GM23248 (cell line): ENCODE data around the gene KCNIP3.

Experiments
- EZH2 ChIP-seq: fragments of 200-600 bp; sonication (generic); IDR thresholded peaks from 2 replicates; pipeline ENCODE4 v1.6.1; 2018; ENCODE audit warnings: antibody characterized with exemption, mild to moderate bottlenecking; ENCODE audit not compliant: insufficient read depth, poor library complexity, severe bottlenecking
- EZH2phosphoT487 ChIP-seq: fragments of 200-600 bp; sonication (generic); IDR thresholded peaks from 2 replicates; pipeline ENCODE4 v1.6.1; 2018; ENCODE audit warnings: antibody characterized with exemption, moderate library complexity, mild to moderate bottlenecking, low read depth; ENCODE audit not compliant: insufficient read depth

DNA sequence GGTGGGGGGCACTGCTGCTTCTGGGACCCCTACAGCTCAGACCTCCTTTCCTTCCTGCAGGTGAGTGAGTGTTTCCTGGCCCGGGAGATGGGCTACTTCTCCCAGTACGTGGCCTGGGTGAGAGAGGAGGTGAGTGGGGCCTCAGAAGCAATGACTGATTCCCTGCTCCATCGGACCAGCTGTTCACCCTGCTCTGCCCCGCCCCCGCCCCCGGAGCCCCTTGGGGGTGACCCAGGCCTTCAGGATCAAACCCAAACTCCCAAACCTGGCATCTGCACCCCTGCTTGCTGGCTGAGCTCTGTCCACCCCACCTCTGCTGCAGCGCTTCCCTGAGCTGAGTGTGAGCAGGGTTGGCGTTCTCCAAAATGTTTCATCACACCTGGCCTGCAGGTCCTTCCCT is 9.8 kb upstream of the KCNIP3 start:
- TF ChIP-seq EZH2 (no peak), EZH2phosphoT487 (no peak)
